Activated CD8-positive, alpha-beta T cell treated with anti-CD3 and anti-CD28 coated beads for 36 hours (primary cell): ENCODE measurements around the gene CA10. TPM values are rescaled to one million over a fixed set of nuclear protein-coding genes. Genes with fewer than 3 reads are reported as not detected.

Experiments
- ATAC-seq: fragments of 200-7000 bp; cut with Tn5 transposase; one replicate; pipeline ENCODE4 v1.10.0; 2021; ENCODE audit warnings: mild to moderate bottlenecking, moderate library complexity
- CTCF ChIA-PET: fragments of 350-600 bp; sonication (Branson Sonifier 250); formaldehyde crosslinking; loops from one replicate; lab custom pipeline; 2021; ENCODE audit warnings: antibody characterized with exemption; lab: Charles Lee
- POLR2A ChIA-PET: fragments of 350-600 bp; sonication (Branson Sonifier 250); formaldehyde crosslinking; loops from one replicate; lab custom pipeline; 2021; ENCODE audit warnings: antibody characterized with exemption; lab: Charles Lee
- DNase-seq: peaks from one replicate; pipeline ENCODE4 v3.0.0-alpha.2; 2020
- H3K27ac Mint-ChIP-seq: one replicate; pipeline ENCODE4 v1.8.0; 2021; ENCODE audit warnings: mild to moderate bottlenecking, mixed read lengths
- H3K27me3 Mint-ChIP-seq: one replicate; pipeline ENCODE4 v1.8.0; 2021; ENCODE audit warnings: mixed read lengths
- H3K36me3 Mint-ChIP-seq: one replicate; pipeline ENCODE4 v1.8.0; 2021; ENCODE audit warnings: low read depth, mixed read lengths
- H3K4me1 Mint-ChIP-seq: one replicate; pipeline ENCODE4 v1.8.0; 2021; ENCODE audit warnings: low read depth, mixed read lengths
- H3K4me3 Mint-ChIP-seq: one replicate; pipeline ENCODE4 v1.8.0; 2021; ENCODE audit warnings: mild to moderate bottlenecking, moderate library complexity, mixed read lengths
- H3K9me3 Mint-ChIP-seq: one replicate; pipeline ENCODE4 v1.8.0; 2021; ENCODE audit warnings: mixed read lengths
- intact Hi-C: fragments of 100-400 bp; cut with micrococcal nuclease; formaldehyde crosslinking; loops from one replicate; pipeline ENCODE4 v1.10.0; 2022
- total RNA-seq, 2 experiments: library from RNA; stranded (reverse); gene quantifications; one replicate each; pipeline ENCODE4 v1.2.3, GENCODE V29; 2021
- TF ChIP-seq, protein P1 (sequence below): fragments of 200-600 bp; IDR thresholded peaks from one replicate; pipeline ENCODE4 v1.8.0; 2022; ENCODE audit warnings: antibody characterized with exemption, mild to moderate bottlenecking

Gene CA10
- total RNA-seq, 2 experiments from 2014 or later: not detected

DNA sequence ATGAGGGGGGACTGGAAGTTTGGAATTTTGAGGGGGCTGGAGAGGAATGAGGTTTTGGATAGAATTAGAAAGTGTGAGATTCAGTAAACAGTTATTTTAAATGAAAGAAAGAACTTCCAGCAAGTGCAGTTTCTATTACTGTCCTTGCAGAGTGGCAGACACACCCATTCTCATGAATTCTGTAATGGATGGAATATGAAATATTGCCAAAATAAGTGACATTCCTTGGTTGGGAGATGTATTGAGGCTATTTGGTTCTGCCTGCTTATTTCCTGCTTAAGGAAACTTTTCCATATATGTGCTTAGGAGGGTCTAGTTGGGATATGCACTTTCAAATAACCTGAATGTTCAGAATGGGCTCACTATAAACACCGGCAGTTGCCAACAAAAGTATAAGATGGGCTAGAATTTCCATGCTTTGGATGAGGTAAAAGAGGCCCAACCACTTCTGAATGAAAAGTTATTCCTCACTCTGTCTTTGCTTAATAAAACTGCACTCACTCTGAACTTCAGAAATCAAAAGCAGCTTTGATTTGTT lies 434.4 kb downstream of the CA10 start:
- CTCF ChIA-PET: interaction anchor here (2.4 kb wide), 1 partner anchor 10 kb away, joined by 6 read pairs; no protein-coding TSS in a partner anchor
- no peaks in the 10 kb centered on the region for H3K36me3 Mint-ChIP-seq
- H3K9me3 Mint-ChIP-seq: no peaks in the 10 kb centered on the region
- intact Hi-C loops: no loop called here
- no peak overlapping the region for H3K27ac Mint-ChIP-seq
- ATAC-seq: no peak
- H3K27me3 Mint-ChIP-seq: peaks cover 2% of the 10 kb centered on the region
- H3K4me1 Mint-ChIP-seq: no peaks in the 10 kb centered on the region
- no peak for DNase-seq
- TF ChIP-seq, protein P1, sequence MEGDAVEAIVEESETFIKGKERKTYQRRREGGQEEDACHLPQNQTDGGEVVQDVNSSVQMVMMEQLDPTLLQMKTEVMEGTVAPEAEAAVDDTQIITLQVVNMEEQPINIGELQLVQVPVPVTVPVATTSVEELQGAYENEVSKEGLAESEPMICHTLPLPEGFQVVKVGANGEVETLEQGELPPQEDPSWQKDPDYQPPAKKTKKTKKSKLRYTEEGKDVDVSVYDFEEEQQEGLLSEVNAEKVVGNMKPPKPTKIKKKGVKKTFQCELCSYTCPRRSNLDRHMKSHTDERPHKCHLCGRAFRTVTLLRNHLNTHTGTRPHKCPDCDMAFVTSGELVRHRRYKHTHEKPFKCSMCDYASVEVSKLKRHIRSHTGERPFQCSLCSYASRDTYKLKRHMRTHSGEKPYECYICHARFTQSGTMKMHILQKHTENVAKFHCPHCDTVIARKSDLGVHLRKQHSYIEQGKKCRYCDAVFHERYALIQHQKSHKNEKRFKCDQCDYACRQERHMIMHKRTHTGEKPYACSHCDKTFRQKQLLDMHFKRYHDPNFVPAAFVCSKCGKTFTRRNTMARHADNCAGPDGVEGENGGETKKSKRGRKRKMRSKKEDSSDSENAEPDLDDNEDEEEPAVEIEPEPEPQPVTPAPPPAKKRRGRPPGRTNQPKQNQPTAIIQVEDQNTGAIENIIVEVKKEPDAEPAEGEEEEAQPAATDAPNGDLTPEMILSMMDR: no peak
- POLR2A ChIA-PET: no interaction called here
- H3K4me3 Mint-ChIP-seq: no peak overlapping the region

DNA sequence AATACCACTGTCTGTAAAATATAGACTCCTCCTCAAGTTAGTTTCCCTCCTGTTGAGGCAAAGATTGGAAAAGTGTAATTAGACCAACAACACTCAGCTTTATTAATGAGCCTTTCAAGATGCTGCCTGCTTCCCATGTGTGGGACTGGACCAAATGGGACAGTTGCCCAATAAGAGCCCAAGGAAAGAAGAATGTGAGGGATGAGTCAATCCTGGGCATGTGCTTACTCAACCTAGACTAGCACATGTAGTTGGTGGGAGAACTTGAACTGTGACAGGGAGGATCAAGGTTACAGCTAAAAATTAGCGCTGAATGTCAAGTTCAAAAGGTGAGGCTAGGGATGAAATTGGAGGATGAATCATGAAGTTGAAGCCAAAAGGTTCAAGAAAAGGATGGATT lies 435.5 kb downstream of the CA10 start:
- TF ChIP-seq, protein P1: no peak

DNA sequence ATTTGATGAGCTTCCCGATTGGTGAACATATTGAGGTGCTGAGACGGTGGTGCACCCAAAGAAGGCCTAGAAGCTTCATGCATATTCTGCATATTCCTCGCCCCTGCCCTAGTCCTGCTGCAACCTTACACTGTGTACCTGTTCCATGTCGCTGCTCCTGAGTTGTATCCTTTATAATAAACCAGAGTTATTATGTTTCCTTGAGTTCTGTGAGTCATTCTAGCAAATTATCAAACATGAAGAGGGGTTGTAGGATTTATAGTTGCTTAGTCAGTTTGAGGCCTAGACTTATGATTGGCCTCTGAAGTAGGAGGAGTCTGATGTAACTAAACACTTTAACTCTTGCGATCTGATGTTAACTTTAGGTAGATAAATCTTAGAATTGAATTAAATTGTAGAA lies 436.8 kb downstream of the CA10 start:
- Mint-ChIP-seq H3K27me3 (no peaks in the 10 kb centered on the region), H3K4me1 (no peaks in the 10 kb centered on the region), H3K9me3 (no peaks in the 10 kb centered on the region), H3K4me3 (no peak overlapping the region), H3K36me3 (no peaks in the 10 kb centered on the region), H3K27ac (no peak overlapping the region)
- POLR2A ChIA-PET: no interaction called here
- no peak for ATAC-seq
- DNase-seq: no peak
- TF ChIP-seq, protein P1: no peak
- intact Hi-C loops: no loop called here
- CTCF ChIA-PET: no interaction called here

More for the DNA sequence above, 435.5 kb downstream of the CA10 start:
- DNase-seq (no peak), ATAC-seq (no peak)
- no peak overlapping the region for H3K27ac Mint-ChIP-seq
- ChIA-PET CTCF (no interaction called here), POLR2A (no interaction called here)
- no peaks in the 10 kb centered on the region for H3K36me3 Mint-ChIP-seq
- intact Hi-C loops: no loop called here
- no peaks in the 10 kb centered on the region for H3K27me3 Mint-ChIP-seq
- no peaks in the 10 kb centered on the region for H3K4me1 Mint-ChIP-seq
- no peak overlapping the region for H3K4me3 Mint-ChIP-seq
- H3K9me3 Mint-ChIP-seq: no peaks in the 10 kb centered on the region

DNA sequence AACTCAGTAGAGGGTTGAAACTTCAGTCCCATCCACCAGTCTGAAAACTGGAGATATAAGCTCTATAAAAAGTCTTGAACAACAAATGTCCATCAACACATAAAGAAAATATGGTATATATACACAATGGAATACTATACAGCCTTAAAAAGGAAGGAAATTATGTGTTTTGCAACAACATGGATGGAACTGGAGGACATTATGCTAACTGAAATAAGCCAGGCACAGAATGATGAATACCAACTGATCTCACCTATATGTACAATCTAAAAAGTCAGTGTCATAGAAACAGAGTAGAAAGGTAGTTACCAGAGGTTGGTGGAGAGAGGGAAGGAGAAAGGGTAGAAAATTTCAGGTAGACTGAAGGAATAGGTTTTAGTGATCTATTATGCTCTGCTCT lies 438.1 kb downstream of the CA10 start:
- CTCF ChIA-PET: no interaction called here
- Mint-ChIP-seq H3K27me3 (no peaks in the 10 kb centered on the region), H3K36me3 (no peaks in the 10 kb centered on the region), H3K27ac (no peak overlapping the region), H3K4me1 (no peaks in the 10 kb centered on the region), H3K4me3 (no peak overlapping the region), H3K9me3 (no peaks in the 10 kb centered on the region)
- no peak for ATAC-seq
- TF ChIP-seq, protein P1: no peak
- DNase-seq: no peak
- intact Hi-C loops: no loop called here
- POLR2A ChIA-PET: no interaction called here

DNA sequence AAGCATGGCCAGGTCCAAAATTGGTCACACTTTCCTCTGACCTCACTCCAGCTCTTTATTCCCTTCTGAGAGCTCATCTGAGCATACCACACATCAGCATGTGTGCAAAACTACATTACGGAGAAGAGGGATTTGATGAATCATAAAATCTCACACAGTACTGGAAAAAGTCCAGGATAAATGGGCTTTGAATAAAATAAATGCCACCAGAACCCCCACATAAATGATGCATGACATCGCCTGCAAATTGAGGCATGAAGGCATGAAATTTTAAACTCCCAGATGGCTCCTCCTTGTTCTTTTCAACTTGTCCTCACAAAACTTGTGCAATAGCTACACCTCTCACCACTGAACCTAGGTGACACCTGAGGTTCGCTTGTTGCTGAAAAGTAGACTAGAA lies 439.5 kb downstream of the CA10 start:
- intact Hi-C loops: no loop called here
- ATAC-seq: no peak
- ChIA-PET POLR2A (no interaction called here), CTCF (interaction anchor here (1.0 kb wide), 1 partner anchor 14 kb away, joined by 3 read pairs; no protein-coding TSS in a partner anchor)
- H3K27me3 Mint-ChIP-seq: peaks cover 3% of the 10 kb centered on the region
- H3K4me1 Mint-ChIP-seq: no peaks in the 10 kb centered on the region
- H3K9me3 Mint-ChIP-seq: no peaks in the 10 kb centered on the region
- DNase-seq: no peak
- no peak overlapping the region for H3K4me3 Mint-ChIP-seq
- no peaks in the 10 kb centered on the region for H3K36me3 Mint-ChIP-seq
- no peak overlapping the region for H3K27ac Mint-ChIP-seq
- TF ChIP-seq, protein P1: no peak
